Measurements from ENCODE around the gene EGR1. TPM values are rescaled to one million over a fixed set of nuclear protein-coding genes. Genes with fewer than 3 reads are reported as not detected.

Gene EGR1
- polyA plus RNA-seq, 2 of the 4 experiments (the other 2 are of a cell fraction): 0.59 to 49.3 TPM

- Histone ChIP-seq H3K4me1 (peaks cover 12% of the 10 kb centered on the region), H3K27ac (no peak overlapping the region), H3K4me3 (no peak overlapping the region), H3K9me3 (no peaks in the 10 kb centered on the region), H3K4me2 (no peak overlapping the region)
- no peak for ATAC-seq
- 97% methylated on average over 45 of the region's 45 CpGs for WGBS (ENCODE audit: missing lambda C conversion rate)
- TF ChIP-seq EP300 (IDR thresholded peaks at IDR 0.05): no peak
- TF ChIP-seq NR3C1 (IDR thresholded peaks at IDR 0.05): no peak
- TF ChIP-seq FOSB (CRISPR knock-in tag; IDR thresholded peaks at IDR 0.05): no peak
- no peak for TF ChIP-seq CHD4 (IDR thresholded peaks at IDR 0.05; ENCODE audit: borderline replicate concordance)
- no peak for TF ChIP-seq NFE2L2 (conservative IDR thresholded peaks at IDR 0.05; ENCODE audit: low read length)
- 0 out of 2 replicates have a peak, but pooled peaks have one; percentile 39 for TF ChIP-seq MAZ (IDR thresholded peaks at IDR 0.05; ENCODE audit: borderline replicate concordance, low read depth, low read length)
- no peak for TF ChIP-seq HES2 (IDR thresholded peaks at IDR 0.05)
- peak; percentile 44 for TF ChIP-seq USF2 (IDR thresholded peaks at IDR 0.05)
- peak; percentile 18; the same call in 1 of the 2 replicates for TF ChIP-seq REST (IDR thresholded peaks at IDR 0.05)
- TF ChIP-seq ZSCAN20 (CRISPR knock-in tag; IDR thresholded peaks at IDR 0.05): no peak
- TF ChIP-seq, protein P1, sequence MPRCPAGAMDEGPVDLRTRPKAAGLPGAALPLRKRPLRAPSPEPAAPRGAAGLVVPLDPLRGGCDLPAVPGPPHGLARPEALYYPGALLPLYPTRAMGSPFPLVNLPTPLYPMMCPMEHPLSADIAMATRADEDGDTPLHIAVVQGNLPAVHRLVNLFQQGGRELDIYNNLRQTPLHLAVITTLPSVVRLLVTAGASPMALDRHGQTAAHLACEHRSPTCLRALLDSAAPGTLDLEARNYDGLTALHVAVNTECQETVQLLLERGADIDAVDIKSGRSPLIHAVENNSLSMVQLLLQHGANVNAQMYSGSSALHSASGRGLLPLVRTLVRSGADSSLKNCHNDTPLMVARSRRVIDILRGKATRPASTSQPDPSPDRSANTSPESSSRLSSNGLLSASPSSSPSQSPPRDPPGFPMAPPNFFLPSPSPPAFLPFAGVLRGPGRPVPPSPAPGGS (IDR thresholded peaks at IDR 0.05): no peak
- TF ChIP-seq CEBPB (IDR thresholded peaks at IDR 0.05): no peak
- FAIRE-seq: no peak
- CTCF ChIA-PET: interaction anchor here (0.6 to 14.7 kb wide), 3 partner anchors 17 to 165 kb away, joined by 3 to 199 read pairs (median 125); no protein-coding TSS in a partner anchor
- POLR2A ChIA-PET: no interaction called here
- DNase-seq (ENCODE audit: low read depth in 1 of 2, low spot score in 1 of 2): peak in 1 of 2 experiments; percentile 48
Observed at GRCh38 chr5:138466900-138467710, 1.8 kb downstream of the EGR1 start.

DNA sequence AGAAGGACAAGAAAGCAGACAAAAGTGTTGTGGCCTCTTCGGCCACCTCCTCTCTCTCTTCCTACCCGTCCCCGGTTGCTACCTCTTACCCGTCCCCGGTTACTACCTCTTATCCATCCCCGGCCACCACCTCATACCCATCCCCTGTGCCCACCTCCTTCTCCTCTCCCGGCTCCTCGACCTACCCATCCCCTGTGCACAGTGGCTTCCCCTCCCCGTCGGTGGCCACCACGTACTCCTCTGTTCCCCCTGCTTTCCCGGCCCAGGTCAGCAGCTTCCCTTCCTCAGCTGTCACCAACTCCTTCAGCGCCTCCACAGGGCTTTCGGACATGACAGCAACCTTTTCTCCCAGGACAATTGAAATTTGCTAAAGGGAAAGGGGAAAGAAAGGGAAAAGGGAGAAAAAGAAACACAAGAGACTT, 2.4 kb downstream of the EGR1 start:
- Histone ChIP-seq H3K4me1 (peaks cover 12% of the 10 kb centered on the region), H3K27ac (no peak overlapping the region), H3K4me2 (no peak overlapping the region), H3K9me3 (no peaks in the 10 kb centered on the region), H3K4me3 (no peak overlapping the region)
- no peak for DNase-seq (ENCODE audit: low read depth in 1 of 2, low spot score in 1 of 2)
- no peak for FAIRE-seq
- ChIA-PET CTCF (interaction anchor here (9.3 to 14.7 kb wide), 2 partner anchors 17 to 32 kb away, joined by 125 to 199 read pairs; no protein-coding TSS in a partner anchor), POLR2A (no interaction called here)
- WGBS (ENCODE audit: missing lambda C conversion rate): 95% methylated on average over 14 of the region's 14 CpGs
- no peak for ATAC-seq
- TF ChIP-seq HOXA7 (CRISPR knock-in tag; IDR thresholded peaks at IDR 0.05) (no peak), JUNB (IDR thresholded peaks at IDR 0.05) (no peak), RAD21 (conservative IDR thresholded peaks at IDR 0.05 in 1 of 2, IDR thresholded peaks at IDR 0.05 in 1 of 2) (no peak), REST (IDR thresholded peaks at IDR 0.05) (peak; percentile 29; the same call in 1 of the 2 replicates), HES2 (IDR thresholded peaks at IDR 0.05) (no peak)
